Motor neuron (in vitro differentiated cells): Measurements from ENCODE around the gene PTPRJ. TPM values are rescaled to one million over a fixed set of nuclear protein-coding genes. Genes with fewer than 3 reads are reported as not detected.
A peak's percentile ranks its signal among the peaks of the same experiment; 100 is the strongest.

ENCODE experiments used
- ATAC-seq, 8 experiments: fragments of 200-7000 bp; cut with Tn5 transposase; replicated peaks in 6 of 8; 2 replicates each; pipeline ENCODE4 v1.8.0; 2021; ENCODE audit warnings: mild to moderate bottlenecking in 8 of 8, moderate library complexity in 8 of 8
- H3K27ac ChIP-seq, 2 donors: fragments of 250-450 bp; sonication (Bioruptor Pico); 2 replicates each; pipeline ENCODE4 v1.9.0; 2021; ENCODE audit warnings: antibody characterized with exemption in 2 of 2, mild to moderate bottlenecking in 2 of 2, moderate library complexity in 1 of 2
- H3K4me1 ChIP-seq, 2 donors: fragments of 250-450 bp; sonication (Bioruptor Pico); replicated peaks in 1 of 2; 2 replicates each; pipeline ENCODE4 v1.6.1; 2021; ENCODE audit warnings: antibody characterized with exemption in 2 of 2, mild to moderate bottlenecking in 2 of 2, moderate library complexity in 1 of 2
- H3K4me3 ChIP-seq, 5 donors: fragments of 250-450 bp; sonication (Bioruptor Pico); 2 replicates each; pipeline ENCODE4 v1.9.0; 2021; ENCODE audit warnings: antibody characterized with exemption in 5 of 5, mild to moderate bottlenecking in 5 of 5, moderate library complexity in 4 of 5
- WGBS, 10 experiments: fragments of 450-650 bp; shearing (Covaris generic); methylation state at CpG; one replicate each; pipeline ENCODE4 v1.0.0; 2022; 5-methylcytosine and 5-hydroxymethylcytosine counted together
- in situ Hi-C, 9 experiments: fragments of 400-800 bp; cut with MboI; loops; one replicate each; pipeline ENCODE4 v1.15.0; 2021; ENCODE audit warnings: low sequenced_read_pairs in 9 of 9, low pct_unique_long_range_greater_than_20kb in 2 of 9; ENCODE audit not compliant: unreplicated experiment in 9 of 9
- total RNA-seq, 8 experiments: library from RNA; unstranded; fragments of 300-600 nt; gene quantifications; 2 replicates each; pipeline versions ENCODE4 v1.2.3 to v1.2.4, GENCODE V29; 2022

Gene PTPRJ
- total RNA-seq, 8 experiments from 2014 or later = 4.6 to 12.5 (median 7.8) TPM

GRCh38 chr11:48005136-48005535, 24.8 kb downstream of the PTPRJ start:
- WGBS, 10 experiments = 25 to 89% (median 74%) methylated on average over 1 to 3 of the region's 4 CpGs; no CpG with 5 or more reads in 1 of the 10 experiments
- Histone ChIP-seq H3K4me3 (no peak overlapping the region), H3K4me1 (peaks cover 17 to 34% of the 10 kb centered on the region in 2 donors), H3K27ac (no peak overlapping the region)
- ATAC-seq = peak in 1 of 8 experiments; percentile 18
- in situ Hi-C loops = no loop called here

GRCh38 chr11:48005831-48006270, 25.5 kb downstream of the PTPRJ start:
- Histone ChIP-seq H3K27ac (no peak overlapping the region), H3K4me3 (no peak overlapping the region), H3K4me1 (peaks cover 19 to 38% of the 10 kb centered on the region in 2 donors)
- ATAC-seq = peak in 5 of 8 experiments; percentile 72 to 91 (median 87)
- in situ Hi-C loops = no loop called here
- WGBS, 10 experiments = 20 to 92% (median 80%) methylated on average over 1 to 3 of the region's 4 CpGs; no CpG with 5 or more reads in 5 of the 10 experiments

- Histone ChIP-seq H3K4me3 (no peak overlapping the region), H3K27ac (no peak overlapping the region), H3K4me1 (peaks cover 23 to 43% of the 10 kb centered on the region in 2 donors)
- ATAC-seq = peak in 6 of 8 experiments; percentile 6 to 57 (median 30)
- WGBS, 10 experiments = 30 to 100% (median 92%) methylated on average over 1 to 3 of the region's 5 CpGs; no CpG with 5 or more reads in 3 of the 10 experiments
- in situ Hi-C loops = no loop called here
These were observed 26.1 kb downstream of the PTPRJ start for GRCh38 chr11:48006301-48006992.

DNA sequence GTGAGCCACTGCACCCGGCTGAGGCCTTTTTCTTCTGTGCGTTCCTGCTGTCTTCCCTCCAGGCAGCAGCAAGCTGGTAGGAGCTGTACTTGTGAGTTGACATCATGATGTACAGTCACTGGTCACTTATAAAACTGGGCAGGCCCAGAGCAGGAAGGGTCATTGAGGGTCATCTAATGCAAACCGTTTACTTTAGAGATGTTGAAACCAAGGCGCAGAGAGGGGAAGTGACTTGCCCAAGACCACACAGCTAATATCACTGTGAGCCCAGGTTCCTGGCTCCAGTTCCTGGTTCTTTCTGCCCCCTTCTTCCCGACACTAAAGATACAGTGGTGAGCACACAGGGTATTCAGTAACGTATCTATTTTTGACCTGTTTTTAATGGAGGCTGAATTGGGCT, 27.3 kb downstream of the PTPRJ start:
- WGBS, 10 experiments = 83 to 100% (median 100%) methylated on average over 1 to 4 of the region's 6 CpGs; no CpG with 5 or more reads in 1 of the 10 experiments
- Histone ChIP-seq H3K4me3 (no peak overlapping the region), H3K27ac (no peak overlapping the region), H3K4me1 (peaks cover 19 to 38% of the 10 kb centered on the region in 2 donors)
- no peak for ATAC-seq
- in situ Hi-C loops = no loop called here

GRCh38 chr11:48008951-48009270, 28.6 kb downstream of the PTPRJ start:
- 40 to 100% (median 79%) methylated on average over 1 to 4 of the region's 4 CpGs; no CpG with 5 or more reads in 2 of the 10 experiments for WGBS, 10 experiments
- Histone ChIP-seq H3K27ac (no peak overlapping the region), H3K4me3 (no peak overlapping the region), H3K4me1 (peaks cover 16 to 32% of the 10 kb centered on the region in 2 donors)
- no peak for ATAC-seq
- in situ Hi-C loops = no loop called here

DNA sequence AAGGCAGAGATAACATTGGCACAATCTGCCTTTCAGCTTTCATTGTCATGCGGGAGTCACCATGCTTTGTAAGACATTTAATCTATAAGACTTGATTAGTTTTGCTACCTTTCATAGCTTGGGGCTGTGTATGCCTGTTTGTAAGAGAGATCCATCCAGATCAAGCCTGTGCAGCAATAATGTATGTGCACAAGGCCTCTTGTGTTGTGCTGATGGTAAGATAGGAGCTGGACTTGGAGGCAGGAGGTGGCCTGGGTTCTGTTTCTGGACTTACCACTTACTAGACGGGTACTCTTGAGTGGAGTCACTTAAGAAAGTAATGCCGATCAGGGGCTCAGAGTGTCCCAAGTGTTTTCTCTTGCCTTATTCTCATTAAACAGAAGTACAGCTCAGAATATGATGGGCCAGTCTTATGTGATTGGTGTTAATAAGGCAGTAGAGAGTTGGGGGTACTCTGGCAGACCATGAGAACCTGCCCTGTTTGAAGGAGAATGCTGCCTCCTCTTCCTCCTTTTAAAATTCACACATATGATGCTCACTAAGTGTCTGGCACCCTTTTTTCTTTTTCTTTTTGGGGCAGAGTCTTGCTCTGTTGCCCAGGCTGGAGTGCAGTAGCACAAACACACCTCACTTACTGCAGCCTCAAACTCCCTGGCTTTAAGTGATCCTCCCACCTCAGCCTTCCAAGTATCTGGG, 30.9 kb downstream of the PTPRJ start:
- peaks cover 6 to 13% of the 10 kb centered on the region in 2 donors for H3K4me1 ChIP-seq
- no peak overlapping the region for H3K4me3 ChIP-seq
- in situ Hi-C loops = no loop called here
- ATAC-seq = peak in 4 of 8 experiments; percentile 14 to 62 (median 51)
- peak overlapping the region in 1 of 2 donors; percentile 67 for H3K27ac ChIP-seq
- WGBS, 10 experiments = 93 to 100% (median 100%) methylated on average over 1 to 3 of the region's 3 CpGs; no CpG with 5 or more reads in 5 of the 10 experiments

GRCh38 chr11:48011798-48012391, 31.5 kb downstream of the PTPRJ start:
- WGBS, 10 experiments = 80 to 100% (median 99%) methylated on average over 1 to 6 of the region's 9 CpGs; no CpG with 5 or more reads in 2 of the 10 experiments

DNA sequence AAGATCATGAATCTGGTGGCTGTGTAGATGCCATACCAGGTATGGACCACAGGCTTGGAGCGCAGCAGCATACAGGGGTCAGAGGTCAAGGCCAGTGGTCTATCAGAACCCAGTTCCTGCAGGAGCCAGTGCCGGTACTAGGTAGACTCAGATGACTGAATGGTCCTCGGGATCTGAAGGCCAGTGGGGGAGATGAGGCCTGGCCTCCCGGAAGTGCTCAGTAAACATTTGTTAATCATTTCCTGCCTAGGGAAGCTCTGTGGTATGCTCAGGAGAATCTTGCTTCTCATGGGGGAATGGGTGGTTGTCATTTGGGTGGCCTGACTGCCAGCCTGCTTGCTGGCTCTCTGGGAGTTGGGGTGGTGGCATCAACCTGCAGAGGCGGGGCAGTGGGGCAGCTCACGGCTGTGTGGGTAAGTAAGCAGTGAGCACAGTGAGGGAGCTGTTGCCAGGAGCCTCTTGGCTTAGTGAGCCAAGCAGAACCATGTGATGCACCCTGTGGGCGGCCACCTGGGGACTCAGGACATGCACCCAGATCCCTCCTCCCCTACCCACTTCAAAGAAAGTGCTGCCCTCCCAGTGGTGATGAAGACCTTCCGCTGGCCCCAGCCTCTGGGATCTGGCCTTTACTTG, 33.0 kb downstream of the PTPRJ start:
- Histone ChIP-seq H3K27ac (no peak overlapping the region), H3K4me3 (no peak overlapping the region), H3K4me1 (peaks cover 10 to 15% of the 10 kb centered on the region in 2 donors)
- peak in 1 of 8 experiments; percentile 73 for ATAC-seq
- in situ Hi-C loops = no loop called here
- WGBS, 10 experiments = 50 to 100% (median 87%) methylated on average over 1 to 3 of the region's 8 CpGs; no CpG with 5 or more reads in 3 of the 10 experiments

More at GRCh38 chr11:48011798-48012391, 31.5 kb downstream of the PTPRJ start:
- ATAC-seq = no peak
- Histone ChIP-seq H3K4me3 (no peak overlapping the region), H3K27ac (no peak overlapping the region), H3K4me1 (peaks cover 6 to 9% of the 10 kb centered on the region in 2 donors)
- in situ Hi-C loops = no loop called here

- Histone ChIP-seq H3K4me3 (no peak overlapping the region), H3K27ac (no peak overlapping the region), H3K4me1 (peaks cover 23 to 28% of the 10 kb centered on the region in 2 donors)
- WGBS, 10 experiments = 60 to 95% (median 91%) methylated on average over 2 to 8 of the region's 8 CpGs; no CpG with 5 or more reads in 3 of the 10 experiments
- in situ Hi-C loops = no loop called here
- ATAC-seq = no peak
These were observed 34.6 kb downstream of the PTPRJ start for GRCh38 chr11:48014917-48015316.

DNA sequence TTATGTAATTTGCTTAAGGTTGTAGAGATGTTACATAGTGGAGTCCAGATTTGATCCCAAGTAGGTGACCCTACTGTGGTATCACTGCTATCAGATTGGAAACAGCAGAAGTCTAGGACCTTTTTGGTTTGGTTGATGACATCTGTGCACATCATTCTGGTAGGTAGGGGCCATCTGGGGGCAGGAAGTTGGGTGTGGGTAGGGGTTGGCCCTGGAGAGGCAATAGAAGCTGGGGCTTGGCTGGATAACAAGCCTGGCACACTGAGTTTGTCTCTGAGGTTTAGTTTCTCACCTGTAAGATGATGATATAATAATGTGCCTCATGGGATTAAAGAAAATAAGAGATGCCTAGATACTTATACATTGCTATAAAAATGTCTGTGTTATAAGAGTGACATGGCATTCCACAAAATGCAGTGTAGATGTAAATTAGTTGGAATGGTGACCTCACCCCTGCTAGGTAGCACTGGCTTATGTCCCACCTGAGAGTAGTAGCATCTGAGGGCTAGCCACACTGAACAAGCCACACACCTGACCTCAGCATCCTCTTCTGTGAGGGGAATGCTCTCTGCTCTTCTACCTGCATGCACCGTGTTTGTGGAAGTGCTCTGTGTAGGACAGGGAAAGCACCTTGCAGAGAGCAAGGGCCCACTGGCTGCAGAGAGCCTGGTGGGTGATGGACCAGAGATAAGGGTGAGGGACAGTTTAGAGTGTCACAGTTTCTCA, 36.9 kb downstream of the PTPRJ start:
- ATAC-seq = peak in 1 of 8 experiments; percentile 45
- Histone ChIP-seq H3K27ac (no peak overlapping the region), H3K4me3 (no peak overlapping the region), H3K4me1 (peaks cover 17 to 18% of the 10 kb centered on the region in 2 donors)
- in situ Hi-C loops = no loop called here
- WGBS, 10 experiments = 40 to 83% (median 67%) methylated on average over 1 of the region's 1 CpG; no CpG with 5 or more reads in 7 of the 10 experiments

DNA sequence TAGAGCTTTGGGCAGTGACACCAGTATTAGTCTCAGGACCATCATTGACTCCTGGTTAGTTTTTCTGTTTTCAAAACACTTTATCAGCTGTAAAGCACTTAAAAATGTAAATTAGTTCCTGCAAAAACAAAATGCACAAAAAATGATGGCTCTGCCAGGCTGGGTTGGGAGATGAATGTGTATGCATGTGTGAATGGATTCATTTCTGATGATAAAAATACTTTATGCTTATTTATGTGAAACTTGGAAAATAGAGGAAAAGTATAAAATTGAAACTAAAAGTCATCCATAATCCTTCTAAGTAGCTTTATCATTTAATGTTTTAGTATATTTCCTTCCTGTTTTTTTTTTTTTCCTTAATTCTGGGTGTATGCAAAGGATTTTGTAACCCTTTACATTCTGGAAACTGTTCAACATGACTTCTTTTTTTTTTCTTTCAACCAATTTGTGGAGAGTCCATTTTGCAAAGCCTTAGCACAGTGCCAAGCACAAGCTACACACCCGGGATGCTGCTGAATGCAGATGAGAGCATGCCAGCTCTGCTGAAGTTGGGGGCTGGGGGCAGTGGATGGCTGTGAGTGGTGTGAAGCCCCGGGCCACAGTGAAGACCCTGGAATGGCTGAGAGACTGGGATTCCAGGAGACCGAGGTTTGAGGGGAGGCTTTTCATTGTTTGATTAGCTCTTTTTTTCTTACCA, 37.6 kb downstream of the PTPRJ start:
- Histone ChIP-seq H3K27ac (no peak overlapping the region), H3K4me1 (peaks cover 17 to 18% of the 10 kb centered on the region in 2 donors), H3K4me3 (no peak overlapping the region)
- in situ Hi-C loops = no loop called here
- 0 to 17% (median 6%) methylated on average over 1 to 3 of the region's 3 CpGs; no CpG with 5 or more reads in 1 of the 10 experiments for WGBS, 10 experiments
- peak; percentile 29 to 66 (median 38) for ATAC-seq
